ENCODE measurements around the gene PTPRD. TPM values are rescaled to one million over a fixed set of nuclear protein-coding genes. Genes with fewer than 3 reads are reported as not detected.

Gene PTPRD
- total RNA-seq, 2 donors from 2014 or later = 19.6 to 101 TPM

- no peaks in the 10 kb centered on the region for H3K9me3 ChIP-seq
- H3K27me3 ChIP-seq (replicated peaks; ENCODE audit: insufficient read depth) = no peaks in the 10 kb centered on the region
- TF ChIP-seq CTCF (IDR thresholded peaks at IDR 0.05) = no peak
- ATAC-seq (ENCODE audit: insufficient number of reproducible peaks, low FRiP score, low read depth) = no peak
- peaks cover 0 to 47% of the 10 kb centered on the region in 2 donors for H3K4me1 ChIP-seq (ENCODE audit: control insufficient read depth in 1 of 2, low read depth in 2 of 2)
- H3K4me3 ChIP-seq = peak overlapping the region; percentile 46
- DNase-seq (ENCODE audit: low spot score) = no peak
- H3K27ac ChIP-seq = peak overlapping the region in 1 of 2 donors; percentile 24
- no peaks in the 10 kb centered on the region for H3K36me3 ChIP-seq
Measured at GRCh38 chr9:8852301-8852864, 1760.4 kb downstream of the PTPRD start.

GRCh38 chr9:8850914-8851313 is 1761.9 kb downstream of the PTPRD start:
- no peak for TF ChIP-seq CTCF (IDR thresholded peaks at IDR 0.05)
- Histone ChIP-seq H3K36me3 (no peaks in the 10 kb centered on the region), H3K4me1 (ENCODE audit: control insufficient read depth in 1 of 2, low read depth in 2 of 2) (peaks cover 0 to 57% of the 10 kb centered on the region in 2 donors), H3K9me3 (no peaks in the 10 kb centered on the region), H3K27ac (peak overlapping the region in 1 of 2 donors; percentile 30), H3K27me3 (replicated peaks; ENCODE audit: insufficient read depth) (no peaks in the 10 kb centered on the region), H3K4me3 (no peak overlapping the region)
- ATAC-seq (ENCODE audit: insufficient number of reproducible peaks, low FRiP score, low read depth) (no peak), DNase-seq (ENCODE audit: low spot score) (no peak)

- no peak overlapping the region for H3K4me3 ChIP-seq
- H3K9me3 ChIP-seq = no peaks in the 10 kb centered on the region
- H3K27me3 ChIP-seq (replicated peaks; ENCODE audit: insufficient read depth) = no peaks in the 10 kb centered on the region
- ATAC-seq (ENCODE audit: insufficient number of reproducible peaks, low FRiP score, low read depth) (no peak), DNase-seq (ENCODE audit: low spot score) (no peak)
- peaks cover 4 to 40% of the 10 kb centered on the region in 2 donors for H3K4me1 ChIP-seq (ENCODE audit: control insufficient read depth in 1 of 2, low read depth in 2 of 2)
- H3K36me3 ChIP-seq = no peaks in the 10 kb centered on the region
- no peak for TF ChIP-seq CTCF (IDR thresholded peaks at IDR 0.05)
- H3K27ac ChIP-seq = no peak overlapping the region
Measured at GRCh38 chr9:8845808-8846207, 1767.0 kb downstream of the PTPRD start.

GRCh38 chr9:8845376-8845775 is 1767.4 kb downstream of the PTPRD start:
- H3K4me1 ChIP-seq (ENCODE audit: control insufficient read depth in 1 of 2, low read depth in 2 of 2) = peaks cover 4 to 36% of the 10 kb centered on the region in 2 donors
- H3K9me3 ChIP-seq = no peaks in the 10 kb centered on the region
- no peaks in the 10 kb centered on the region for H3K36me3 ChIP-seq
- no peak overlapping the region for H3K4me3 ChIP-seq
- DNase-seq (ENCODE audit: low spot score) (no peak), ATAC-seq (ENCODE audit: insufficient number of reproducible peaks, low FRiP score, low read depth) (no peak)
- H3K27me3 ChIP-seq (replicated peaks; ENCODE audit: insufficient read depth) = no peaks in the 10 kb centered on the region
- no peak for TF ChIP-seq CTCF (IDR thresholded peaks at IDR 0.05)
- H3K27ac ChIP-seq = no peak overlapping the region

- Histone ChIP-seq H3K9me3 (no peaks in the 10 kb centered on the region), H3K27me3 (replicated peaks; ENCODE audit: insufficient read depth) (no peaks in the 10 kb centered on the region), H3K36me3 (no peaks in the 10 kb centered on the region), H3K4me1 (ENCODE audit: control insufficient read depth in 1 of 2, low read depth in 2 of 2) (peaks cover 4 to 30% of the 10 kb centered on the region in 2 donors), H3K4me3 (no peak overlapping the region), H3K27ac (no peak overlapping the region)
- no peak for TF ChIP-seq CTCF (IDR thresholded peaks at IDR 0.05)
- DNase-seq (ENCODE audit: low spot score) (no peak), ATAC-seq (ENCODE audit: insufficient number of reproducible peaks, low FRiP score, low read depth) (no peak)
Measured at GRCh38 chr9:8844549-8844948, 1768.3 kb downstream of the PTPRD start.
